ENCODE measurements around the gene DEDD2.

Gene DEDD2

GRCh38 chr19:42198676-42199439 is 18.6 kb downstream of the DEDD2 start:
- no peak for DNase-seq (ENCODE audit: low spot score)

DNA sequence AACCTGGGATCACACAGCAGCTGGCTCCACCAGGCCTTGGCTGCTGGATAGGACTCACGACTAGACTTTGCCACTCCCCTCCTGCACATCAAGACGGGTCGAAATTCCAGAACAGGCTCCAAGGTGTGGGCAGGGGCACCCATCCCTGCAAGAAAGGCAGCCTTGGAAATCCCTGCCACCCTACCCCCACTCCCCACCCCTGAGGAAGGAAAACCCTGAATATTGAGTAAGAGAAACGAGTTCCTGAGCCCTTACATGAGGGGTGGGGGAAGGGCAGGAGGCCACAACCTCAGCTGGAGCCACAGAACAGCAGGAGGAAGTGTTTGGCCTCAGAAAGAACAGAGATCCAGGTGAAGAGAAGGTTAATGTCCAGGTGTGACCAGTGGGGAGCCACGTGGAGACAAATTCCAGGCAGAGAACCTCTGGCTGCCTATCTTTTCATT is 20.1 kb downstream of the DEDD2 start:
- no peak for DNase-seq (ENCODE audit: low spot score)

- no peak for DNase-seq (ENCODE audit: low spot score)
Measured at GRCh38 chr19:42196011-42197001, 21.2 kb downstream of the DEDD2 start.

DNA sequence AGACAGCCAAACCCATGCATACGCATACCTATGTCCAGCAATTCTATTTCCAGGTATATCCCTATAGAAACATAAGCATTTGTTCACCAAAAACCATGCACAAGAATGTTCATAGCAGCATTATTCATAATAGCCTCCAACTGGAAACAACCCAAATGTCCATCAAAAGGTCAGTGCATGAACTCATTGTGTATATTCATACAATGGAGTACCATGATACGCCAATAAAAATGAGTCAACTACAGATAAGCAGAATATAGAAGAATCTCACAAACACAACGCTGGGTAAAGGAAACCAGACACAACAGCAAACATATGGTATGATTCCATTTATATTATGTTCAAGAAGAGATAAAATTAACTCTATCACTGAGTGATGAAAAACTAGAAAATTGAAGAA is 23.8 kb downstream of the DEDD2 start:
- no peak for DNase-seq (ENCODE audit: low spot score)

DNA sequence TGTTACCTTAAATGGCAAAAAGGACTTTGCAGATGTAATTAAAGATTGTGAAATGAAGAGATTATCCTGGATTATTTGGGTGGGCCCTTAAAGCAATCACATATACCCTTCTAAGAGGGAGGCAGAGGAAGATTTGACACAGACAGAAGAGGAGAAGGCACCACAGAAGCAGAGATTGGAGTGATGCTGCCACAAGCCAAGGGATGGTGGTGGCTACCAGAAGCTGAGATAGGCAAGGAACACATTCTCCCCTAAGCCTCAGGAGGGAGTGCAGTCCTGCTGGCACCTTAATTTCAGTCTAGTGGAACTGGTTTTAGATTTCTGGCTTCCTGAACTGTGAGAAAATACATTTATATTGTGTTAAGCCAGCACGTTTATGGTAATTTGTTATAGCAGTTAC is 24.2 kb downstream of the DEDD2 start:
- no peak for DNase-seq (ENCODE audit: low spot score)

DNA sequence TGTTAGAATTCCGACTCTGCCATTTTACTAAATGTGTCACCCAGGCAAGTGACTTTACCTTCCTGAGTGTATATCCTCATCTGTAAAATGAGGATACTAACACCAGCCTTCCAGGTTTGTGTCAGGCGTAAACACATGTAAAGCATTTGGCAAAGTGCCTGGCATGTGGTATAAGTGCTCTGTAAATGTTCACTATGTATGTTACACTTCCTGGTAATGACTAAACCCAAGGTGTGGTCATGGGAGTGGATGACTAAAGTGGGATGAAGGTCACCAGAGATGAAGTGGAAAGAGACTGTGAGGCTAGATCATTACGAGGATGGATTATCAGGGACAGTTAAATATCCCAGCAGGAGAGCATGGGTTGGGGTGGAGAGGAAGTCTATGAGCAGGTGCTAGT is 25.6 kb downstream of the DEDD2 start:
- DNase-seq (ENCODE audit: low spot score): peak; percentile 59

- DNase-seq (ENCODE audit: low spot score): no peak
Measured at GRCh38 chr19:42191330-42191729, 26.1 kb downstream of the DEDD2 start.

DNA sequence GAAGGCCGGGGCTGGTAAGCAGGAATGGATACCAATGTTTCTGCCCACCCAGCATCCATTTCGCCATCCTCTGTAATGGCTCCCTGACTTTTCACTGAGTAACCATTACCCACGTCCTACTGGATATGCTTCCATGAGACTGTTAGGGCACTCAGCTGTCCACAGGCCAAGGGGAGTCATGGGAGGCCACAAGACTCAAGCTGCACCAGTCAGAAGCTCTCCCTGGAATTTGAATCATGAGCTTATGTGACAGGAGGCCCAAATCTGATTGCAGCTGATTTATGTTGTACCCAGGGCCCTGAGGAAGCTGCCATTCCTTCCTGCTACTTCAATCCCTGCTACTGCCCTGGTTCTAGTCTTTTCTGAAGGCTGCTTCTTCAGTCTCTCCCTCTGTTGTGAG is 28.3 kb downstream of the DEDD2 start:
- DNase-seq (ENCODE audit: low spot score): no peak

DNA sequence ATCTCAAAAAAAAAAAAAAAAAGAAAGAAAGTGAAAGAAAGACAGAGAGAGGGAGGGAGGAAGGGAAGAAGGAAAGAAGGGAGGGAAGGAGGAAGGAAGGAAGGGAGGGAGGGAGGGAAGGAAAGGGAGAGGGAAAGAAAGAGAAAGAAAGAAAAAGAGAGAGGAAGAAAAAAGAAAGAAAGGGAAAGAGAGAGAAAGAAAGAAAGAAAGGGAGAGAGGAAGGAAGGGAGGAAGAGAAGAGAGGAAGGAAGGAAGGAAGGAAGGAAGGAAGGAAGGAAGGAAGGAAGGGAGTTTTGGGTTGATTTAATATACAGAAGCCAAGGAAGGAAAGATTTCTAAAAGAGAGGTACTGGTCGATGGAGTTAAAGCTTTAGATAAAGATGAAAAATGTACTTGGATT is 28.8 kb downstream of the DEDD2 start:
- no peak for DNase-seq (ENCODE audit: low spot score)

DNA sequence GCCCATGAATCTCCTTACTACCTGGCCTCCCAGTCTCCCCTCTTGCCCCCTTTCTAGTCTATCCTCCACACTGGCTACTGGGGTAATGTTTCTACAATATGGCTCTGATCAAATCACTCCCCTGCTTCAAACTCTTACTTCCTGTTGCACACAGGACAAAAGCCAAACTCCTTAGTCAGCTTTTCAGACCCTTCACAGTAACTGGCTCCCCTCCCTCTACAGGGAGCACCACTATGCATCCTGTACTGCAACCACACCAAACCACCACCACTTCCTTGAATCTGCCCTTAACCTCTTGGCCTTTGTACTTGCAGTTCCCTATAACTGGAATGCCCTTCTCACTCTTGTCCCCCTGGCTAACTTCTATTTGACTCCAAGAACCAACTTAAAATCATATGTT is 32.2 kb downstream of the DEDD2 start:
- DNase-seq (ENCODE audit: low spot score): no peak

- DNase-seq (ENCODE audit: low spot score): peak; percentile 83
Measured at GRCh38 chr19:42184401-42184861, 33.0 kb downstream of the DEDD2 start.

DNA sequence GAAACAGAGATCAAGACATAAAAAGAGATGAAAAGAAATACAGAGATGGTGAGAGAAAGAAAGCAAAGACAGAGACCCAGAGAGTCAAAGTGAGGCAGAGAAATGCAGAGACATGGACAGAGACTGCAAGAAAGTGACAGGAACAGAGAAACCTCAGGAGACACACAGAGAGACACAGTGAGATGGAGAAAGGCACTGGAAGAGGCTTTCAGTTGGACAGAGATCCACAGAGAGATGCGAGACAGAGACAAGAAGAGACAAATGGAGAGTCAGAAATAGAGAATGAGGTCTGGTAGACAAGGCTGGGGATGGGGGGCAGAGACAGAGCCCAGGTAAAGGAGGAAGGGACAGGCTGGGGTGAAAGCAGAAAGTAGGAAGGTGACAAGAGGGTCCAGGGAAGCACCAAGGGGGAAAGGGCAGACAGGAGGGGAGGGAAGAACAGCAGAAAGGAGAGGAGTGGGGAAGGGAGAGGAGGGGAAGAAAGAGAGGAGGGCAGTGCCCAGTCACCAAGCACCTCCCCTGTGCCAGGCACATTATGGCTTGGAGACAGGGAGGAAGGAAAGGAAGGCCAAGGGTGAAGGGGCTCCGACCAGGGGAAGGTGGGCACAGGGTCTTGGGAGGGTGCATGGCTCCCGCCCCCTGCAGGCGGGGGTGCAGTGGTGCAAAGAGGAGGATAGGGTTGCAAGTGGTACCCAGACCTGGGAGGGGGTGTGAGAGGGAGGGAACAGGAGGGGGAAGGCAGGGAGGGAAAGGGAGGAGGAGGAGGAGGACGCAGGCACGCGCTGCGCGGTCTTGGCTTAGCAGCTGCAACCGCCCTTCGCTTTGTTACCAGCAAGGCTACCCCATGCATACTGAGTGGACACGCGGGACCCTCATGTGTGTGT is 38.4 kb downstream of the DEDD2 start:
- DNase-seq (ENCODE audit: low spot score): no peak

DNA sequence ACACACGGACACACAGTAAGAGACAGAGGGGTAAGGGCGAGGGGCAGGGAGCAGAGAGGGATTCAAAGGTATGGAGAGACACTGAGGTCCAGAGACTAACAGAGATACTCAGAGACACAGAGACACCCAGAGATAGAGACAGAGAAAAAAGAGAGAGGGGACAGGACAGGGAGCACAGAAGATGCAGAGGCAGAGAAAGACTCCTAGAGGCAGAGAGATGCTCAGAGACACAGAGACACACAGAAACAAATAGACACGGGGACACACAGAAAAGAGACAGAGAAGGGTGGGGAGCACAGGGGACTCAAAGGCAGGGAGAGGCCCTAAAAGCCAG is 39.8 kb downstream of the DEDD2 start:
- no peak for DNase-seq (ENCODE audit: low spot score)

DNA sequence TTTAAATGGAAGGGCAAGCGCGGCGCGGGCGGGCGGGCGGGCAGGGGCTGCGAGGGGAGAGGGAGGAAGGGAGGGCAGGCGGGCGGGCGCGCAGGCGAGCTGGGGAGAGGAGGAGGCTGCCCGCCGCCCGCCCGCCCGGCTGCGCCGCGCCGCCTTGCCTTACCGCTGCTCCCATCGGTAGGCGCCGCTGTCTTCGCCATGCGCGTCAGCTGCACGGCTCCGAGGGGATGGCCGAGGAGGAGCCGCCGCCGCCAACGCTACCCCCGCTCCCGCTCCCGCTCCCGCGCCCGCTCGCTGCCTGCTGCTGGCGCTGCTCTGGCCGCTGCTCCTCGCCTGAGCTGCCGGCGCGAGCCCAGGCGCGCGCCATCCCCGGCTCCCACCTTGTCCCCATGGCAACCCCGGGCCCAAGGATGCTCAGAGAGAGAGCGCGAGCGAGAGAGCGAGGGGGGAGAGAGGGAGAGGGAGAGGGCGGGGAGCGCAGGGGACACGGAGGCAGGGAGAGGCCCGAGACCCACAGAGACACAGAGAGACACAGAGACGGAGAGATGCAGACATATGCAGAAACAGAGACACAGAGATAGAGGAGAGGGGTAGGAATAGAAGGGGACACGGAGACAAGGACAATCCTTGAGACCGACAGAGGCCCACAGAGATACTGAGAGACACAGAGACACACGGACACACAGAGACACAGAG is 40.3 kb downstream of the DEDD2 start:
- peak; percentile 81 for DNase-seq (ENCODE audit: low spot score)

DNA sequence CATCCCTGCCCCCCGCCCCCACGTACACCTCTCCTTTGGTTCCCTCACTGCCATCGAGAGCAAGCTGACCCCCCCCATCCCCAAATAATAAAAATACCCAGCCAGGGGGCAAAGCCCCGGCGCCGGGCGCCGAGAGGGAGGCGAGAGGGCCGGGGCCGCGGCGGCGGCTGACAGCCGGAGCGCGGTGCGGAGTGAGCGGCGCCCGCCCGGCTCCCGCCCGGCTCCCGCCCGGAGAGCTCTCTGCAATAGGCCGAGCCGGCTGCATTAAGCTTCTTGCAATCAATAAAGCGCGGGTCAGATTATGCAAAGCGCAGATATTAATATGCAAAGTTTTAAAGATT is 40.9 kb downstream of the DEDD2 start:
- DNase-seq (ENCODE audit: low spot score): peak; percentile 60

GRCh38 chr19:42175952-42176648 is 41.4 kb downstream of the DEDD2 start:
- peak; percentile 48 for DNase-seq (ENCODE audit: low spot score)

DNA sequence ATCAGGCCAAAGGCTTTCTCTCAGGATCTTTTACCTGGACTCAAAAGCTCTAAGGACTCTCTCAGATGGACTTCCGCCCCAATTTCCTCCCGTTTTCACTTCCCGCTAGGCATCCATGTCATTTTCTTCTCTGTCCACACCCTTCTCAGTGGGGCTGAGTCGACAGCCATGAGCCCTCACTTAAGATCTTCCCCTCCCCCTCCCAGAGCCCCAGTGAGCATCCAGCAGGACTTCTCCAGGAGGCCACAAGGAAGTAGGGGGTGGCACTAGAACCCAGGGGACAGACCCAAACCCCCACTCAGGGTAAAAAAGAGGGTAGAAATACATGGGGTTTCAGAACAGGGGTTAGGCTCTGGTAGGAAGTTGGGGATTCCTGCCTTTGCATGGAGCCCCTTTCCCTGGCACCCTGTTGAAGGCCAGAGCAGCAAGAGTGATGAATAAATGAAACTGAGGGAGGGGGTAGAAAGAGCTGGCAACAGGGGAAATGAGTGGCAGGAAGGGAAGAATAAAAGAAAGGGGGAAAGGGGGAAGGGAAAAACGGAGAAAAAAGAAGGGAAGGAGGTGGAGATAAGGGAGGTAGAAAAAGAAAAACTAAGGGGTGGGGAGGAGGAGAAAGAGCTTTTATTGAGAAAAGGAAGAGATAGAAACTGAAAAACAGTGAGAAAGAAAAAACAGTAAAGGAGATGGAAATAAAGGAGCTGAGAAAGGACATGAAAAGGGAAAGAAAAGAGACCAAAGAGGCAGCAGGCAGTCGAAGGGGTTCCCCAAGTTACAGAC is 42.3 kb downstream of the DEDD2 start:
- no peak for DNase-seq (ENCODE audit: low spot score)

GRCh38 chr19:42174188-42174587 is 43.3 kb downstream of the DEDD2 start:
- DNase-seq (ENCODE audit: low spot score): no peak

- DNase-seq (ENCODE audit: low spot score): no peak
Measured at GRCh38 chr19:42173695-42174094, 43.8 kb downstream of the DEDD2 start.

GRCh38 chr19:42172261-42172660 is 45.2 kb downstream of the DEDD2 start:
- DNase-seq (ENCODE audit: low spot score): no peak
